IPS-NIHi11 (cell line): Measurements from ENCODE around the gene C13orf42.

Experiments used
- DNase-seq: peaks from one replicate; pipeline ENCODE4 v3.0.0; 2012; ENCODE audit warnings: mixed read lengths, low spot score

Gene C13orf42

DNA sequence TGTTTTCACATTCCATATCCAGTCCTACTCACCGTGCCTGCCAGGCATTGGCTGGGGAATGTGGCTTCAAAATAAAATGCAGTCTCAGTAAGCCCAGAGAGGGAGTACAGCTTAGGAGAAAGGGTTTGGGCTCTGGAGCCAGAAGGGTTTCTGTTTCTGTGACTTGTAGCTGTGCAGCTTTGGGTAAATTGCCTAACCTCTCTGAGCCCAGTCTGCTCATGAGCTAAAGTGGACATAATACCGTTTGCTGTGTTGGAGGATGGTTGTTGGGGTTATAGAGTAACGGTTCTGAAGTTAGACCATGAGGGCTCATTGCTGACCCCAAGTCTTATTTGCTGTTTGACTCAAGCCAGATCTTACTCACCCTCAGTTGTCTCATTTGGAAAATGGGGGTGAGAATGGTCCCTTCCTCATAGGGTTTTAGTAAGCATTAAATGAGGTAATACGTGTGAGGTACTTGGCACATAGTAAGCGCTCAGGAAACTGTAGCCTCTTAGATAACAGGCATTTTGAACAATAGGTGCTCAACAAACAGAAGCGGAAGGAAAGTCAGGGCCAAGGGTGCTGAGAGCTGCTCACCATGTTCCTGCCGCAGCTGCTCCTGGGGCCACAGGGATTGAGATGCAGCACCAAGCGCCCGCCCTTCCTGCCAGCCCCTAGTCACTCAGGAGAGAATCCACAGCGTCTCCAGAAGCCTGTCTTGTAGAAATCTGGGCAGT lies 45.5 kb downstream of the C13orf42 start:
- no peak for DNase-seq

DNA sequence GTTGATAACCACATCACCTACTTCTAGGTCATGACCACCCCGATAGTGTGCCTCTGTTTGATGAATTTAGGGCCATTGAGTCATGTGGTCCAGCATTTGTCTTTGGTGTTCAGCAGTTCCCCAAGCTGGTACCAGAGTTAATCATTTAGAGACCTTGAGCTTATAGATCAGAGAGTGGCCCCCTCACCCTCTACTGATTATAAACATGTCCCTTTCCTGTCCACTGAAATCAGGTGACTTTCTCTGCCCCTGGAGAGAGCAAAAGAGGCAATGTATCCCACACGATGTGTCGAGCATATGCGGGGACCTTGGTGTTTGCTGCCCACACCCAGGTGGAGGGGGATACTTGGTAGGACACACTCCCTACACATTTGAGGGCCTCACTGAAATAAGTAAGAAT lies 46.3 kb downstream of the C13orf42 start:
- DNase-seq, result no peak

DNA sequence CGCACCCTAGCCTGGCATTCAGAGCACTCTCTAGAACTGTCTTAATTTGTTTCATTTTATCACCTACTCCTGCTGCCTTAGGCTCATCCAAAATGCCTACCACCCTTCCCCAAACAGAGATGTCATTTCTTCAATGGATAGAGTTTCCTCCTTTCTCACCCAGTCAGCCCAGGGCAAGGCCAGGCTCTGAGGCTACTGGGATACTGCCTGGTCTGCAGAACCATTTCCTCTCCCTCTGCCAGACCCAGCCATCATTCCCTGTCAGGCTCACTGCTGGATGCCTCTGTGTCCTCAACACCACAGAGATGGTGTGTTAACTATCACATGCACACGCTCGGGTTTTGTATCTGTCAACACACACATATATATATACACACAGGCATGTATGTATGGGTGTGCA lies 47.2 kb downstream of the C13orf42 start:
- no peak for DNase-seq

DNA sequence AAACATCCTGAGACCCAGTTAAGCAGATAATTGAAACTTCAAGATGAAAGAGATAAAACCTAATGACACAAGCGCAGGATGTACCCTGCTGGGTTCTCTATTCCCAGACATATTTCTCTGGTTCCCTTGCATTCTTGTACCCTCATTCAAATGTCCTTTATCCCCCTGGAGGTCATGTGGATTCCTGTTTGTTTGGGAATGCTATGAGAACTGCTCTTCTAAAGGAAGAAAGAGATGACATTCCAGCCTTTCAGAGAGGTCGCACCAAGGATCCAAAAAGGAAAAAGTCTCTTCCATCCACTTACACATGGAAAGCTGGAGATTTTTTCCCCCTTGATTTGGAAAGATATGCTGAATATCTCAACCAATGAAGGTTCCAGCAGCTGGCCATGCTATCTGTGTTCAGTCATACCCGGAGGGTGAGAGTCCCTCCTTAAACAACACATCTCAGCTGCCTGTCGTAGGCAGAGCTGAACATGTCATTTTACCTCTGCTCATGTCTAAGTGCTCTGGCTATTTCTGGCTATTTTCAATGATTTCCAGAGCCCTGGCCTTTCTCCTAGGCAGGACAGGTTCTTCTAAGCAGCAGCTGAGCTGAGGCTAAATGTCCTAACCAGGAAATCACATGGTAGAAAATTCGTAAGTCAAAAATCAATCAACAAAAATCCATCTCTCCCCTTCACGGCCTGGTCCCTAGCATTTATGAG lies 52.5 kb downstream of the C13orf42 start:
- no peak for DNase-seq

DNA sequence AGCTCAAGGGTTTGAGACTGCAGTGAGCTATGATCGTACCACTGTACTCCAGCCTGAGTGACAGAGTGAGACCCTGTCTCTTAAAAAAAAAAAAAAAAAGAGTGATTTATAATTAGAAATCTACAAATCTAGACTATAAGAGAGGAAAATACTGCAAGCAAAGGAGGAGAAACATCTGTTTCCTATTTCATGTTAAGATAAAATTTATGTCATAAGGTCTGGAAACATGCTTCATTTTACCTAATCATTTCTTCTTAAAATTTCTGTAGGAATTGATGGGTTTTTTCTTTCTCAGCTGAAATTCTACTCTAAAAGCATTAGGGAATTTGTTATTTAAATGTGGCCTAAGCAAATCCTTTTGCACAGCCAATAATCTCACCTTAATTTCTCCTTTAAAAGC lies 53.2 kb downstream of the C13orf42 start:
- DNase-seq, result no peak

DNA sequence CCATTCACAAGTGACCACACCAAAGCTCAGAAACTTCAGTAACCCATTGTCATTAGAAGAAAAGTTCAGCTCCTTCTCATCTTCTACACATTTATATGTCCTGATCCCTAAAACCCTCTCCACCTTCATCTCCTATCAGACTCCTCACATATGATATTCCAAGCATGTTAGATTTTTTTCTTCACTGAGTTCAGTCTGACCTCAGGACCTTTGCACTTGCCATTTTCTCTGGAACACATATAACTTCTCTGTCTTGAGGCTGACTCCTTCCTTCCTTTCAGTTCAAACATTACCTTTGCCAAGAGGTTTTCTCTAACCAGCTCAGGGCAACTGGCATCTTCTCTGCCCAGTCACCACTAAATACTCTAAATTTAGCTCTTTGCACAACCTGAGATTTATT lies 54.1 kb downstream of the C13orf42 start:
- DNase-seq, result no peak

DNA sequence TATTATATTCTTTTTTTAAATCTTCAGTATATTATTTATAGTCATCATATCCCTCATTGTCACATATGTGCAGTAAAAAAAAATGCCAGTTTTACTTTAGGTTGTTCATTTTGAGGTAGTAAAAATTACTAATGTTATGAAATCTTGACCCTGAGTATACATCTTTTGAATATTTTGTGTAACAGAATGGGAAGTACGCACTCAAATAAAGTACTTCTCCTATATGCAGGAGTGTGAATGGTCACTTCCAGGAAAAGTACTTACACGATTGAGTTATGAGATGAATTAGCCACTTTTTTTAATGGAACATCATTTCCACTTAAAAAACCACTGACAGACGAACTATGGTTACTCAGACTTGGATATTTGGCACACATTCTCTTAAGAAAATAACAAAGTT lies 58.5 kb downstream of the C13orf42 start:
- DNase-seq, result no peak

DNA sequence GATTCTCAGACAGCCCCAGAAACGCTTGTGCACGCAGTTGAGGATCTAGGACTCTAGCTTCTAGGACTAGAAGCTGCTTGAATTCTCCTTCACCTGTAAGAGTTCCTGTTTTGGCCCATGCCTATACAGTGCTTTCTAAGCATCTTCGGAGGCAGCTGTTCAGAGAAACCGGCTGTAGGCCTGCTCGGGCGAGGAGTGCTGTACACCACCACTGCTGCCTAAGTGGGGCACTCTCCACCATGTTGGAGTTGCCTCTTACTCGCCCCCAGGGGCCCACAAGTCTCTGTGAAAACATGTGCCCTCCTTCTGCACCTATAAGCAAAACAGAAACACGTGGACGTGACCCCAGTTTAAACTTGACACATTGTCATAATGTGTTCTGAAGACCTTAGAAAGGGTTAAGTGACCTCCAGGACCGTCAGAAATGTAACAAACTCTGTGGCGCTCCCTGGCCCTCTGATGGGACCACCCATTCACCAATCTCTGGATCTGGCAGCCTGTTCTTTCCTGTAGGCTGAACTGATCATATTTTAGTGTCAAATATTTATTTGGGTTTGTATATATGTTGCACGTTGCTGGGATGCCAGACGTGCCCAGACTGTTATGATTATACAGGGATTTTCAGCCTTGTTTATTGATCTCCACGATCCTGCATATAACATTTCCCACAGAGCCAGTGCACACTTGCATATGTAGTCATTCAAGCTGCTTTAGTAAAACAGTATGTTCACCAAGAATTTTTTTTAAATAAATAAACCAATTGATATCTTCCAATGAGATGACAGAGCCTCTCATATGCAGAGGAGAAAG lies 60.8 kb downstream of the C13orf42 start:
- DNase-seq, result no peak

DNA sequence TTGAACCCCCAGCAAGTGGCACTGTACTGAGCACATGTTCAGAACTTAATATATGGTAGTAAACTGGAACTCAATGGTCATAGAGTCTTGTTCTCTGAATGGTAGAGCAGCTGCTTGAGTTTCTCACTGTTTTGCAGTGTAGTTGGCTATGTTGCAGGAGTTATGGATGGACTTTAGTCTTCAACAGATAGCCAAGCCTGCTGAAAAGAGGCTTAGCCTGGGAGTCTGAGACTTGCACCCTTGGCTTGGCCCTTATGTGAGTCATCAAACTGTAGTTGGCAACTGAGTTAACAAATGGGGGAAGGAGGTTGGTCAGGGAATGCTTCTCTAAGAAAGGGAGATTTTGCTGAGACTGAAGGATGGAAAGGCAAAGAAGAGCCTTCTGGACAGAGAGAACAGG lies 62.5 kb downstream of the C13orf42 start:
- no peak for DNase-seq

DNA sequence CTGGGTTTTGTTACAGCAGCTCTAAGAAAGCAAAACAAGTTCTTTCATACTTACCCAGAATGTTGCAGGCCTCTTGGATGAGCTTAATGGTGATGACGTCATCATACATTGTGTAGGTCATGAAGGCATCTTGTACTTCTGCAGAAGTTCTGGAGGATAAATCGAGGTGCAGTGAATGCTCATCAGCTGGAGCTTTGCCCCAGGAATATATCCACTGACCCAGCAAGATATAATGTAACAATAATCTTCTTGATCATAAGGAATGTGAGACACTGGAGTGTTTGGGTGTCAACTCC lies 63.0 kb downstream of the C13orf42 start:
- DNase-seq, result no peak

DNA sequence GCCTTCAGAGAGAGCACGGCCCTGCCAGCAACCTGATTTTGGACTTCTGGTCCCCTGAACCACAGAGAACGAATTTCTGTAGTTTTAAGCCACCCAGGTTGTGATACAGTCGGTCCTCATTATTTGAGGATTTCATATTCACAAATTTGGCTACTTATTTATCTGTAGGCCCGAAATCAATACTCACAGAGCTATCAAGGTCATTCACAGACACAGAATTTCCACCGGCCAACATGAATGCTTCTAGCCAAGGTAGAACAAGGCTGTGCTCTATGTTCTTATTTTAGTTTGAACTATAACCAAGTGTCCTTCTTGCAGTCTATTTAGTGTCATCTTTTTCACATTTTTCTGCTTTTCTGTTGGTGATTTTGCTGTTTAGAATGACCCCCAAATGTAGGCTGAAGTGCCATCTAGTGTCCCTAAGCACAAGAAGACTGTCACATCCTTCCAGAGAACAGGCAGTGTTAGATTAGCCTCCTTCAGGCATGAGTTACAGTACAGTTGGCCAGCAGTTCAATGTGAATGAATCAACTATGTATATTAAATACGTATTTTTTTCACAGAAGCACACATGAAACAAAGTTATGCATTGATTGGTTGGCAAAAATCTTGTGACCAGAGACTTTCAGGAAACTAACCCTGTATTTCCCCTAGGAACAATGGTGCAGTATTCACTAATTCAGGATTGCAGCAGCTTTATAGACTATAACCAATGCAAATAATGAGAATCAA lies 63.5 kb downstream of the C13orf42 start:
- DNase-seq, result no peak

DNA sequence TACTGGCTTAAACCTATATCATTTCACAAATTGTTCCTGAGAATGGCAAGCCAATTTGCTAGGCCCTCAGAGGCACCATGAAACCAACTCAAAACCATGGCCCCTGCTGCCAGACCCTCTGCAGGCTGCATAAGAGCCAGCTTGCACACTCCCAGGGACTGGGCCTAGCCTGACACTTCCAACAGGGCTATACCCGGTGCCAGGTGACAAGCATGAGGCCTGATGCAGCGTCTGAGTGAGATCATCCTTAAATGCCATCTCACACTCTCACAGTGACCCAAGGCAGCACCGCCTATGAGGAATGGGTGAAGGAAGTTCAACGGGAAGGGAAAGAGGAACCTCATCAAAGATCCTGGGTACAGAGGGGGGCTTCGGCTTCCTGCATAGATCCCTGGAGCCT lies 65.6 kb downstream of the C13orf42 start:
- DNase-seq, result no peak

DNA sequence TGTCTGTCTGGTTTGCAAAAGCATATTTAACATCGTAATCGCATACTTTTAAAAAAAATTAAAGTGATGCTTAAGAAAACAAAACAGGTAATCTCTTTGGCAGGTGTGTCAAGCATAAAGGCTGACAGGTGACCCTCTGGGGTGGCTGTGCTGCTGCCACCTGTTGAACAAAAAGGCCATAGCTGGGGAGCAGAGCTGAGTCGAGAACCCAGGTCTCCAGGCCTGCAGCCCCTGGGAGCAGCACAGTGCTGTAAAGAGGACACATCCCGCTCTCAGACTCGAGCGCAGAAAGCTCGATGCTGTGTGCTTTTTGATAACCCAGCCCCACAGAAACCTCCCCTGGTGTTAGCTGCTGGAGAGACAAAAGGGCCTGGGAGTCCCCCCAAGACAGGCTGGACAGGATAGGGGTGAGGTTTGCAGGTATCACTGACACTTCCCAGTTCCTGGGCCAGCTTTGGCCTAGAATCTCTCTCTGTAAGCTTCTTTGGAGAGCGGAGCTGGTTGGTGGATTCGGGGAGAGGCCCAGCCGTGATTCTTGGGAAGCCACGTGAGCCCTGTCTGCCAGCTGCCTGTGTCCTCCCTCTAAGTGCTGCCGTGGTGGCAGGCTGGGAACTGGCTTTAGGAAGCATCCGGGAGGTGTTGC lies 66.9 kb downstream of the C13orf42 start:
- DNase-seq, result peak; percentile 47

DNA sequence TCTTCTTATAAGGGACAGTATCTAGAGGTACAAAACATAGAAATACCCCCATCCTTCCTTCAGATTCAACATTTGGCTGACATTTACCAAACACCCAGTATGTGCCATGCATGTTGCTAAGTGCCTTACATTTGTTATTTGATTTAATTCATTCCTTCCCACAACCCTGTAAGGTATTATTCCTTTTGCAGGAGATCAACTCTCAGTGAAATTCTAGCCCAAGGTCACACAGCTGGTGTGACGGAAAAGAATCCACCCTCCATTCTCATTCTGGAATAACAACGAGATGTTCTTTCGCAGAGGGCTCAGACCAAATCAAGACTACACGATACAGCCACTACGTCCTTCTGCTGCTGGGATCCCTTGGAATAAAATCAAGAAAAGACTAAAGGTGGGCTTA lies 67.8 kb downstream of the C13orf42 start:
- no peak for DNase-seq

DNA sequence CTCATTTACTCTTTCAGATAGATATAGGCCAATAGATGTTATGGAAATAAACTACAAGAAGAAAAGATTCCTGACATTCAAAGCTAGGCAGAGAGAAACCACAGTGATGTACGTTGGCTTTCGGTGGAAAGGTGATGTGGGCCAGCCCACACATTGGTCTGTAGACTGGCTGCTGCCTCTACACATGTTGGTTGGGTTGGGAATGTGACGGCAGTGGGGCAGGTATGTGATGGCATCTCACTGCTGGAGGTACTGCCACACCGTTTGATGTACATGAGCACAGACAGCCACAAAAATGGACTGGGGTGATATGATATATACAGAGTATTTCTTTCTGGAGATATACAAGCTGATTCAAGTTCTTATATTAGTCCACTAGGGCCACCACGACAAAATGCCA lies 69.4 kb downstream of the C13orf42 start:
- no peak for DNase-seq

DNA sequence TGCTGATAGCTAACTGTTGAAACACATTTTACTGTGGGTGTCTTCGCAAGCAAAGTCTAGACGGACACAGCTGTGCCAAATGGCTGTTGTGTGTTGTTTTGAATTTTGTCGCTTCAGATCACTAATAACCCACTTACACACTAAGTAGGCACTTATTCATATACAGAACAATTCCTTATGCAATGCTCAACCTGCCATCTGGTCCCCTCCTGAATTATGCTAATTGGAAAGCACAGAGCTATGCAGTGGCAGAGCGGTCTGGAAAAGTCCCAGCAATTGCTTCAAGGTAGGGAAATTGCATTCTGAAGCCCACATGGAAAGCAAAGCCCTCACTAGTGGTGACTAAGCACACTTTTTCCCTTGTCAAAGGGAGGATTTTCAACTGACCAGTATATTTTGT lies 69.9 kb downstream of the C13orf42 start:
- DNase-seq, result no peak

DNA sequence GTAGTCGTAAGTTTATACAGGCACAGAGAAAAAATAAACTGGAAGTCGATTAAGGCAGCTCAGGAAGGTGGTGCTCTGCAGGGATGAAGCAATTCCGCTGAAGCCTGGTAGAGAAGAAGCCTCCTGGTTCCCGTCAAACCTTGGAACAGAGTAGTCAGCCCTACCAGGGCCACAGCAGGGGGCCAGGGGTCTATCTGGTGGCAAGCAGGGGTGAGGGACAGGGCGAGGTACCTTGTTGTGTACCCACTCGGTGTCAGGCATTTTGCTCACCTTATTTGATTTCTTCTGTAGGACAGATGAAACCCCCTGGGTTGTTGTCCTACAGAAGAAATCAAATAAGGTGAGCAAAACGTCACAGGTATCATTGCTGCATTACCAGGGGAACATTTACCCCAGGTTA lies 70.6 kb downstream of the C13orf42 start:
- no peak for DNase-seq

DNA sequence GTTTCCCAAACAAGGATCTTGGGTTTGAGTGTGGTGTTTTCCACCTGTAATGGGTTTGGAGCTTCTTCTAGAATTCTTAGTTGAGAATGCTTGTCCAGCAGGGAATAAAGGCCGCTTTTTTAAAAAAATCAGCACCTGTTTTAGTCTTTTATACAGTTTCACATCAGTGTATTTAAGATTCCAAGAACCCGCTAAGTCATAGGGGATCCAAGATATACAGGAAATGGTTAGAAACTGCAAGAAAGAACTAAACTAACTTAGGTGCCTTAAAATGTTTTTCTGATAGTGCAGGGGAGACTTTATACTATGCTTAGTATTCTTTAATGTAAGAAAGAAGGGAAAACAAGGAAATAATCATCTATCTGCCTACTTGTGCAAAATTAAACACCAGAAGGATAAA lies 74.7 kb downstream of the C13orf42 start:
- no peak for DNase-seq

DNA sequence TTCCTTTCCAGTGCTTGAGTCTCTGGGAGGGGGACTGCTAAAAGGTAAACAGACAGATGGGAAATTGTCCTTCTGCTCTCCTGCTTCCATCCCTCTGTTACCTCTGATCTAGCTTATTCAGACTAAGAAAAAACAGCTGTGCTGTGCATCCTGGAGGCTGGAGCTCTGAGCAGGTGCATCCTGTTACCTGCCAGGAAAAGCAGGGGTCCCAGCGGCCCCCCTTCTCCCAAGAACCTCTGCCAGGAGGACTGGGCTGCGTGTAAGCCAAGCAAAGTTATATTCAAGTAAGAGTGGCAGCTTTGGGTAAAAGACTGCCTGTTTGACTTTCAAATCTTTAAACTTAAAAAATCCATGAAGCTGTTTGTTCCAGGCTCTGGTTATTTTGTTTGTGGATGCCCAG lies 75.1 kb downstream of the C13orf42 start:
- DNase-seq, result no peak

DNA sequence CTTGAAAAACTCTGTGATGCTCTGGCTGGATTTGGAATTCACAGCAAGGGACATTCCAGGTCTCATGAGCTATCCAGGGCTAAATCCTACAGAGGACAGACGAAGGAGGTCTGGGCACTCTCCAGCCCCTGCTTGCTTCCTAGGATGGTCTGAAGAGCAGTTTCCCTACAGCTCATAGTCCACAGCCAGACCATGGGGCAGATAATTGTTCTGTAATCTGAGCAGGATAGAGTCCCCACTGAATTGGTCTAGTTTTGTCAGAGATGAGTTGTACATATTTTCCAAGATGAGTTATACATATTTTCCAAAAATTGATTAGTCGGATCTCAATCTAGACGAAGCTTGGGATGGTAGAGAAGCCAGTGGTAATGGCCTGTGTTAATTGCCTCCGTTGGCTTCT lies 75.6 kb downstream of the C13orf42 start:
- DNase-seq, result no peak

DNA sequence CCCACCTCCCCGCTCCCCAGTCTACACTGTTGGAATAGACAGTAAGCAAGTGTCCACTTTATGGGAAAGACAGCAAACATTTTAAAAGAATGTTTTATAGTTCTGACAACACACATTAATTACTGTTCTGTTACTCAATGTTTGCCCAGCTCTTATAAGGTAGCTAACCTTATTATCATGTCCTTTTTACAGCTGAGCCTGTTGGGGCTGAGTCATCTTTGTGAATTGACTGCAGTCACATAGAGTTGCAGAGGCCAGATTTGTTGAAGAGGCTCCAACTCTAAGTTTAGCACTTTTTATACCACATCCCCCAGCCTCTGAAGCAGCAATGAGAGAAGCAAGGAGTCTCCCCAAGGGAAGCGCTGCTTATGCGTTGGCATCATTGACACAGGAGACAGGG lies 76.2 kb downstream of the C13orf42 start:
- no peak for DNase-seq
